NCI-H2081 (cell line): ENCODE results near the gene MCRIP1.

Experiments used
- DNase-seq, 2 experiments: peaks; one replicate each; lab custom pipeline; 2025; lab: John Stamatoyannopoulos, UW

The MCRIP1 gene

GRCh38 chr17:81803728-81804558 lies 29.1 kb downstream of the MCRIP1 start, which contains the start of gene GCGR:
Gene GCGR, plus strand, starts transcription at chr17:81804150. Its CDS starts 4,869 bp downstream, at chr17:81809019.
- no peak for DNase-seq

- DNase-seq = no peak
Measured at GRCh38 chr17:81802856-81803643, 30.0 kb downstream of the MCRIP1 start.

- no peak for DNase-seq
Measured at GRCh38 chr17:81802048-81802758, 30.9 kb downstream of the MCRIP1 start.

- no peak for DNase-seq
Measured at GRCh38 chr17:81801327-81801726, 31.8 kb downstream of the MCRIP1 start.

GRCh38 chr17:81794509-81794908 lies 38.6 kb downstream of the MCRIP1 start:
- no peak for DNase-seq

- no peak for DNase-seq
Measured at GRCh38 chr17:81794074-81794476, 39.0 kb downstream of the MCRIP1 start.

- no peak for DNase-seq
Measured at GRCh38 chr17:81792675-81793615, 40.1 kb downstream of the MCRIP1 start.
